IMR-90 (cell line): ENCODE data around the gene DCAF8L2. TPM values are rescaled to one million over a fixed set of nuclear protein-coding genes. Genes with fewer than 3 reads are reported as not detected.

Experiments used
- ATAC-seq: fragments of 200-7000 bp; cut with Tn5 transposase; 2 replicates; pipeline ENCODE4 v1.9.1; 2020; ENCODE audit warnings: low read depth, mild to moderate bottlenecking, moderate library complexity
- BruUV-seq: library from RNA; stranded (reverse); fragments of 400-500 nt; replicated peaks from 2 replicates; lab custom pipeline; 2021; lab: Mats Ljungman, UMichigan
- CTCF ChIA-PET: fragments of 300-600 bp; formaldehyde crosslinking; extraction: SDS; loops from one replicate; lab custom pipeline; 2021; ENCODE audit warnings: antibody characterized with exemption; lab: Yijun Ruan, JAX
- POLR2A ChIA-PET: fragments of 300-600 bp; sonication (Branson Sonifier 250); formaldehyde crosslinking; loops from one replicate; lab custom pipeline; 2022; ENCODE audit warnings: antibody characterized with exemption; ENCODE audit not compliant: unreplicated experiment; lab: Charles Lee
- DNase-seq: peaks from one replicate; pipeline ENCODE4 v3.0.0; 2013
- H2AFZ ChIP-seq: replicated peaks from 2 replicates; pipeline ENCODE3; 2013; ENCODE audit warnings: low read length, mild to moderate bottlenecking; ENCODE audit not compliant: poor library complexity
- H2AK5ac ChIP-seq: 2 replicates; pipeline ENCODE4 v1.6.1; 2013; ENCODE audit warnings: low read depth, low read length, inconsistent platforms
- H2AK9ac ChIP-seq: replicated peaks from 2 replicates; pipeline ENCODE3; 2013; ENCODE audit warnings: mild to moderate bottlenecking, low read depth, low read length, moderate library complexity; ENCODE audit not compliant: poor library complexity
- H2BK120ac ChIP-seq: 2 replicates; pipeline ENCODE4 v1.6.1; 2013; ENCODE audit warnings: low read depth, low read length, inconsistent platforms
- H2BK15ac ChIP-seq: 3 replicates; pipeline ENCODE4 v1.6.1; 2013; ENCODE audit warnings: low read depth, low read length, inconsistent platforms
- H2BK20ac ChIP-seq: 2 replicates; pipeline ENCODE4 v1.6.1; 2013; ENCODE audit warnings: low read depth, mild to moderate bottlenecking, inconsistent platforms, low read length, moderate library complexity
- H2BK5ac ChIP-seq: 2 replicates; pipeline ENCODE4 v1.6.1; 2013; ENCODE audit warnings: mild to moderate bottlenecking, low read depth, low read length, inconsistent platforms; ENCODE audit not compliant: poor library complexity, severe bottlenecking
- H3K14ac ChIP-seq: replicated peaks from 2 replicates; pipeline ENCODE4 v1.6.1; 2013; ENCODE audit warnings: low read depth, low read length, inconsistent platforms
- H3K18ac ChIP-seq: 2 replicates; pipeline ENCODE4 v1.6.1; 2013; ENCODE audit warnings: low read depth, low read length, control low read depth
- H3K23ac ChIP-seq: 2 replicates; pipeline ENCODE4 v1.6.1; 2013; ENCODE audit warnings: low read depth, low read length, inconsistent platforms
- H3K27ac ChIP-seq: 2 replicates; pipeline ENCODE4 v1.5.1; 2013; ENCODE audit warnings: mild to moderate bottlenecking, control low read depth, low read length; ENCODE audit not compliant: insufficient read depth
- H3K27me3 ChIP-seq: 2 replicates; pipeline ENCODE4 v1.6.1; 2013; ENCODE audit warnings: low read length; ENCODE audit not compliant: control insufficient read depth, insufficient read depth
- H3K36me3 ChIP-seq: 2 replicates; pipeline ENCODE4 v1.6.1; 2013; ENCODE audit warnings: low read length, mixed read lengths; ENCODE audit not compliant: control insufficient read depth, insufficient read depth
- H3K4ac ChIP-seq: 2 replicates; pipeline ENCODE4 v1.6.1; 2013; ENCODE audit warnings: low read depth, low read length, inconsistent platforms
- H3K4me1 ChIP-seq: 2 replicates; pipeline ENCODE4 v1.6.1; 2013; ENCODE audit warnings: low read length, mixed read lengths; ENCODE audit not compliant: control insufficient read depth, insufficient read depth
- H3K4me2 ChIP-seq: 2 replicates; pipeline ENCODE4 v1.6.1; 2013; ENCODE audit warnings: low read depth, mild to moderate bottlenecking, control low read depth, low read length, moderate library complexity
- H3K4me3 ChIP-seq: 2 replicates; pipeline ENCODE4 v1.5.1; 2013; ENCODE audit warnings: low read depth, mild to moderate bottlenecking, control low read depth, low read length, moderate library complexity; ENCODE audit not compliant: insufficient read depth
- H3K56ac ChIP-seq: 2 replicates; pipeline ENCODE4 v1.6.1; 2013; ENCODE audit warnings: low read length, inconsistent platforms; ENCODE audit not compliant: insufficient read depth; ENCODE audit errors: extremely low read depth
- H3K79me1 ChIP-seq, 2 experiments: 2 replicates each; pipeline ENCODE4 v1.6.1; 2013; ENCODE audit warnings: low read length in 2 of 2, inconsistent platforms in 1 of 2, low read depth in 1 of 2
- H3K9ac ChIP-seq: 2 replicates; pipeline ENCODE4 v1.6.1; 2013; ENCODE audit warnings: low read depth, low read length, control low read depth
- H3K9me1 ChIP-seq: 2 replicates; pipeline ENCODE4 v1.6.1; 2013; ENCODE audit warnings: low read length, inconsistent platforms; ENCODE audit not compliant: insufficient read depth
- H3K9me3 ChIP-seq: 2 replicates; pipeline ENCODE4 v1.6.1; 2013; ENCODE audit warnings: low read length; ENCODE audit not compliant: control insufficient read depth, insufficient read depth
- H4K20me1 ChIP-seq: 2 replicates; pipeline ENCODE4 v1.6.1; 2013; ENCODE audit warnings: low read length, inconsistent platforms; ENCODE audit not compliant: insufficient read depth
- H4K5ac ChIP-seq: 2 replicates; pipeline ENCODE4 v1.6.1; 2013; ENCODE audit warnings: mild to moderate bottlenecking, low read depth, low read length, control low read depth
- H4K8ac ChIP-seq, 2 experiments: 2 replicates each; pipeline ENCODE4 v1.6.1; 2013; ENCODE audit warnings: low read depth in 2 of 2, low read length in 2 of 2, control low read depth in 1 of 2, inconsistent platforms in 1 of 2
- H4K91ac ChIP-seq: 2 replicates; pipeline ENCODE4 v1.6.1; 2013; ENCODE audit warnings: low read depth, low read length, inconsistent platforms; ENCODE audit not compliant: insufficient read depth
- ELK1 ChIP-seq: fragments of 150-350 bp; IDR thresholded peaks from 2 replicates; pipeline ENCODE4 v1.6.1; 2016; ENCODE audit warnings: low read depth, mild to moderate bottlenecking, low read length, moderate library complexity, borderline replicate concordance
- MXI1 ChIP-seq: IDR thresholded peaks from 2 replicates; pipeline ENCODE4 v1.6.1; 2012; ENCODE audit warnings: low read depth, mild to moderate bottlenecking, low read length, moderate library complexity, borderline replicate concordance
- USF2 ChIP-seq: fragments of 150-350 bp; IDR thresholded peaks from 2 replicates; pipeline ENCODE4 v1.6.1; 2017; ENCODE audit warnings: mild to moderate bottlenecking, antibody characterized with exemption, low read length, low read depth
- WGBS, 2 experiments: methylation state at CpG; one replicate each; pipeline versions ENCODE4 v1.1.5 to v1.1.7; 2013; ENCODE audit warnings: missing lambda C conversion rate in 2 of 2; ENCODE audit not compliant: insufficient read length in 1 of 2; ENCODE audit errors: extremely low coverage in 2 of 2; 5-methylcytosine and 5-hydroxymethylcytosine counted together
- dilution Hi-C: fragments of 300-500 bp; cut with HindIII; formaldehyde crosslinking; loops from one replicate; pipeline ENCODE4 v1.14.3; 2018; ENCODE audit warnings: low sequenced_read_pairs; ENCODE audit not compliant: unreplicated experiment
- in situ Hi-C: fragments of 300-500 bp; cut with MboI; formaldehyde crosslinking; loops from 3 replicates; pipeline ENCODE4 v1.14.3; 2019; ENCODE audit warnings: low sequenced_read_pairs, inconsistent platforms, mixed read lengths
- intact Hi-C: fragments of 100-400 bp; cut with micrococcal nuclease; formaldehyde crosslinking; loops from 2 replicates; pipeline ENCODE4 v1.10.0; 2022
- polyA plus RNA-seq, 3 experiments: library from polyadenylated mRNA; depleted of rRNA; stranded (reverse); fragments of >200 nt; gene quantifications; 2 replicates each; pipeline ENCODE4 v1.2.3, GENCODE V29; 2012; ENCODE audit warnings: low replicate concordance in 1 of 3
- total RNA-seq: library from RNA; depleted of rRNA; stranded (reverse); fragments of >200 nt; gene quantifications from 2 replicates; pipeline ENCODE4 v1.2.3, GENCODE V29; 2012; rRNA removed

DCAF8L2 gene
- total and polyA plus RNA-seq, 2 of the 4 experiments (the other 2 are of a cell fraction), result not detected

- no peak for DNase-seq
- Histone ChIP-seq H2AFZ (no peak overlapping the region), H3K36me3 (no peaks in the 10 kb centered on the region), H3K4me2 (no peak overlapping the region), H4K5ac (no peak overlapping the region), H3K4me3 (no peak overlapping the region), H2BK20ac (no peak overlapping the region), H3K56ac (no peak overlapping the region), H3K27ac (no peak overlapping the region), H3K14ac (no peak overlapping the region), H3K27me3 (no peaks in the 10 kb centered on the region), H4K20me1 (no peaks in the 10 kb centered on the region), H3K4me1 (no peaks in the 10 kb centered on the region), H3K9me3 (no peaks in the 10 kb centered on the region), H2AK9ac (no peak overlapping the region), H4K8ac (no peak overlapping the region), H3K79me1 (no peaks in the 10 kb centered on the region), H2BK15ac (no peak overlapping the region), H3K23ac (no peak overlapping the region), H3K4ac (no peak overlapping the region), H2BK120ac (no peak overlapping the region), H4K91ac (no peak overlapping the region), H3K9me1 (no peaks in the 10 kb centered on the region), H3K9ac (no peak overlapping the region), H3K18ac (no peak overlapping the region), H2AK5ac (no peak overlapping the region), H2BK5ac (no peak overlapping the region)
- TF ChIP-seq USF2 (no peak), MXI1 (no peak), ELK1 (no peak)
- WGBS, 2 experiments, result no CpG with 5 or more reads among the region's 1 CpG
- CTCF ChIA-PET, result no interaction called here
- no peak for ATAC-seq
- no TSS peak for BruUV-seq
- intact Hi-C loops (no loop called here), in situ Hi-C loops (no loop called here), dilution Hi-C loops (no loop called here)
- POLR2A ChIA-PET, result no interaction called here
These were observed 207.4 kb downstream of the DCAF8L2 start for GRCh38 chrX:27797575-27797974.

Other genes starting within 250 kb of the DCAF8L2 start
- not detected in 2 replicates for gene PPP4R3C, start 127.0 kb upstream of the DCAF8L2 start, total RNA-seq
- gene PPP4R3C, start 127.0 kb upstream of the DCAF8L2 start, polyA plus RNA-seq (2012; rRNA removed), result not detected in 2 replicates
- gene MAGEB10, start 217.6 kb downstream of the DCAF8L2 start, total RNA-seq, result not detected in 2 replicates
- not detected in 2 replicates for gene MAGEB10, start 217.6 kb downstream of the DCAF8L2 start, polyA plus RNA-seq (2012; rRNA removed)